ENCODE results near the gene INTS15. TPM values are rescaled to one million over a fixed set of nuclear protein-coding genes. Genes with fewer than 3 reads are reported as not detected.

Gene INTS15
- 27.0 and 30.6 TPM in 2 replicates for total RNA-seq (2014; rRNA removed; shearing (Covaris generic))
- 7.0 and 8.1 TPM in 2 replicates for polyA plus RNA-seq (2016; fragmentation: Nextera tagmentation; extraction: Ambion mirVana)
- long read RNA-seq, partial matches to known transcripts, result 1 of 5 reads
- long read RNA-seq, other reads (novel, unspliced or antisense), result 2 of 5 reads

- H3K27me3 ChIP-seq (ENCODE audit: insufficient read depth), result no peaks in the 10 kb centered on the region
- DNase-seq (ENCODE audit: low spot score) (peak; percentile 88), ATAC-seq (peak; percentile 89)
- no peak within 1 kb of the TSS for H3K27ac ChIP-seq (ENCODE audit: low read depth)
- Mint-ChIP-seq H3K27ac (no peak within 1 kb of the TSS), H3K36me3 (ENCODE audit: low read depth) (peaks cover 65% of the 10 kb centered on the region), H3K4me1 (peaks cover 8% of the 10 kb centered on the region; the same call in 2 of the 3 replicates), H3K4me3 (peak within 1 kb of the TSS; percentile 88), H3K9me3 (no peaks in the 10 kb centered on the region), H3K27me3 (ENCODE audit: insufficient read depth, low read depth, poor library complexity) (peaks cover 3% of the 10 kb centered on the region)
- H3K36me3 ChIP-seq (ENCODE audit: insufficient read depth), result peaks cover 10% of the 10 kb centered on the region; the same call in 1 of the 2 replicates
- H3K4me3 ChIP-seq, result peak within 1 kb of the TSS; percentile 95
- H3K4me2 ChIP-seq, result peak within 1 kb of the TSS; percentile 96
- H3K79me2 ChIP-seq (replicated peaks; ENCODE audit: insufficient read depth), result peaks cover 8% of the 10 kb centered on the region; the same call in 1 of the 2 replicates
- H4K20me1 ChIP-seq (replicated peaks; ENCODE audit: insufficient read depth), result peaks cover 11% of the 10 kb centered on the region; the same call in 1 of the 2 replicates
- H3K4me1 ChIP-seq (ENCODE audit: insufficient read depth), result 0 out of 2 replicates have a peak, but pooled peaks cover 4% of the 10 kb centered on the region
- H2AFZ ChIP-seq, result peak within 1 kb of the TSS; percentile 90
- H3F3A ChIP-seq (replicated peaks; ENCODE audit: low read depth), result peaks cover 5% of the 10 kb centered on the region; the same call in 1 of the 2 replicates
- no peaks in the 10 kb centered on the region for H3K9me2 ChIP-seq (ENCODE audit: insufficient read depth)
- TF ChIP-seq EZH2phosphoT487 (IDR thresholded peaks at IDR 0.05; ENCODE audit: unreplicated experiment) (no peak), JUNB (IDR thresholded peaks at IDR 0.05; ENCODE audit: unreplicated experiment) (no peak), NANOG (IDR thresholded peaks at IDR 0.05; ENCODE audit: borderline replicate concordance) (no peak), REST (IDR thresholded peaks at IDR 0.05; ENCODE audit: unreplicated experiment) (no peak), ZNF331 (CRISPR knock-in tag; IDR thresholded peaks at IDR 0.05; ENCODE audit: low read depth) (no peak), ZNF462 (CRISPR knock-in tag; IDR thresholded peaks at IDR 0.05) (no peak), POLR2AphosphoS5 (IDR thresholded peaks at IDR 0.05; ENCODE audit: low read depth) (peak; percentile 66), CREB1 (CRISPR knock-in tag; IDR thresholded peaks at IDR 0.05; ENCODE audit: low read depth) (no peak; the same call in 1 of the 2 replicates), EZH2 (IDR thresholded peaks at IDR 0.05; ENCODE audit: low read depth, unreplicated experiment) (no peak), STAT1 (IDR thresholded peaks at IDR 0.05; ENCODE audit: unreplicated experiment) (no peak), CTCF (conservative IDR thresholded peaks at IDR 0.05; ENCODE audit: low read depth in 2 of 2) (peak; percentile 29 to 70; a peak in 3 of 4 replicates), ZNF114 (CRISPR knock-in tag; IDR thresholded peaks at IDR 0.05) (no peak)
- TF ChIP-seq, protein P1, sequence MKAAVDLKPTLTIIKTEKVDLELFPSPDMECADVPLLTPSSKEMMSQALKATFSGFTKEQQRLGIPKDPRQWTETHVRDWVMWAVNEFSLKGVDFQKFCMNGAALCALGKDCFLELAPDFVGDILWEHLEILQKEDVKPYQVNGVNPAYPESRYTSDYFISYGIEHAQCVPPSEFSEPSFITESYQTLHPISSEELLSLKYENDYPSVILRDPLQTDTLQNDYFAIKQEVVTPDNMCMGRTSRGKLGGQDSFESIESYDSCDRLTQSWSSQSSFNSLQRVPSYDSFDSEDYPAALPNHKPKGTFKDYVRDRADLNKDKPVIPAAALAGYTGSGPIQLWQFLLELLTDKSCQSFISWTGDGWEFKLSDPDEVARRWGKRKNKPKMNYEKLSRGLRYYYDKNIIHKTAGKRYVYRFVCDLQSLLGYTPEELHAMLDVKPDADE (IDR thresholded peaks at IDR 0.05), result no peak
These were observed at the start of gene INTS15 for GRCh38 chr7:6589829-6590644. Gene INTS15 (plus strand): TSS chr7:6590021. CDS start chr7:6590284, 263 bp downstream.

All from GM23338 (cell line).